Esophagus muscularis mucosa (tissue), 4 donors: ENCODE data around the gene AGBL1. TPM values are rescaled to one million over a fixed set of nuclear protein-coding genes. Genes with fewer than 3 reads are reported as not detected.

ENCODE experiments used
- DNase-seq: peaks from one replicate; pipeline ENCODE4 v3.0.0-alpha.2; 2017; ENCODE audit errors: extremely low spot score
- H3K27ac ChIP-seq, 4 donors: fragments of 200-600 bp; sonication (generic); replicated peaks in 1 of 4; 1 replicate in 3 of 4; 2 replicates in 1 of 4; pipeline ENCODE4 v1.5.1; 2016 to 2019; ENCODE audit warnings: mild to moderate bottlenecking in 1 of 4
- H3K27me3 ChIP-seq, 4 donors: fragments of 200-600 bp; sonication (generic); one replicate each; pipeline versions ENCODE4 v1.5.1 to v1.6.0; 2016 to 2019
- H3K36me3 ChIP-seq, 4 donors: fragments of 200-600 bp; sonication (generic); one replicate each; pipeline ENCODE4 v1.5.1; 2016 to 2019
- H3K4me1 ChIP-seq, 4 donors: fragments of 200-600 bp; sonication (generic); one replicate each; pipeline ENCODE4 v1.5.1; 2016 to 2019
- H3K4me3 ChIP-seq, 4 donors: fragments of 200-600 bp; sonication (generic); 1 replicate in 2 of 4; 2 replicates in 2 of 4; pipeline ENCODE4 v1.5.1; 2016 to 2019; ENCODE audit warnings: mild to moderate bottlenecking in 4 of 4, moderate library complexity in 1 of 4
- H3K9me3 ChIP-seq, 4 donors: fragments of 200-600 bp; sonication (generic); 1 replicate in 3 of 4; 2 replicates in 1 of 4; pipeline ENCODE4 v1.5.1; 2016 to 2019
- EP300 ChIP-seq: sonication (generic); formaldehyde crosslinking; IDR thresholded peaks from one replicate; pipeline ENCODE4 v1.6.1; 2017; ENCODE audit warnings: antibody characterized with exemption
- POLR2A ChIP-seq: fragments of 450-650 bp; IDR thresholded peaks from one replicate; pipeline ENCODE4 v1.6.1; 2017; ENCODE audit warnings: antibody characterized with exemption, moderate library complexity, mild to moderate bottlenecking, low read depth
- POLR2AphosphoS5 ChIP-seq, 2 donors: sonication (generic); formaldehyde crosslinking; IDR thresholded peaks; one replicate each; pipeline ENCODE4 v1.6.1; 2017; ENCODE audit warnings: antibody characterized with exemption in 2 of 2
- WGBS: methylation state at CpG from one replicate; pipeline ENCODE4 v1.1.5; 2018; 5-methylcytosine and 5-hydroxymethylcytosine counted together
- intact Hi-C: fragments of 100-400 bp; cut with DNase I; formaldehyde crosslinking; loops from one replicate; pipeline ENCODE4 v1.15.1; 2023
- total RNA-seq, 4 donors: library from RNA; depleted of rRNA; stranded (reverse); fragments of >200 nt; gene quantifications; one replicate each; pipeline versions ENCODE4 v1.1.0 to v1.2.1, GENCODE V29; 2016
- TF ChIP-seq, protein P1 (sequence below), 3 experiments: fragments of 200-600 bp in 2 of 3; fragments of 450-650 bp in 1 of 3; sonication (generic) in 2 of 3; IDR thresholded peaks; one replicate each; pipeline ENCODE4 v1.5.1; 2017 to 2019; ENCODE audit warnings: antibody characterized with exemption in 3 of 3, mild to moderate bottlenecking in 2 of 3, moderate library complexity in 1 of 3

Gene AGBL1
- total RNA-seq, 4 donors from 2014 or later: 0.06 TPM; not detected in 3

- WGBS: 56% methylated on average over 4 of the region's 4 CpGs
- H3K4me3 ChIP-seq: no peak overlapping the region
- intact Hi-C loops: loop anchor here (5.0 kb wide), 1 partner anchor 1328 kb away; no protein-coding TSS in a partner anchor
- H3K27me3 ChIP-seq: no peaks in the 10 kb centered on the region
- H3K4me1 ChIP-seq: peaks cover 3 to 22% (median 15%) of the 10 kb centered on the region in 4 donors
- peak; percentile 45 for DNase-seq
- H3K9me3 ChIP-seq: no peaks in the 10 kb centered on the region
- TF ChIP-seq, protein P1, sequence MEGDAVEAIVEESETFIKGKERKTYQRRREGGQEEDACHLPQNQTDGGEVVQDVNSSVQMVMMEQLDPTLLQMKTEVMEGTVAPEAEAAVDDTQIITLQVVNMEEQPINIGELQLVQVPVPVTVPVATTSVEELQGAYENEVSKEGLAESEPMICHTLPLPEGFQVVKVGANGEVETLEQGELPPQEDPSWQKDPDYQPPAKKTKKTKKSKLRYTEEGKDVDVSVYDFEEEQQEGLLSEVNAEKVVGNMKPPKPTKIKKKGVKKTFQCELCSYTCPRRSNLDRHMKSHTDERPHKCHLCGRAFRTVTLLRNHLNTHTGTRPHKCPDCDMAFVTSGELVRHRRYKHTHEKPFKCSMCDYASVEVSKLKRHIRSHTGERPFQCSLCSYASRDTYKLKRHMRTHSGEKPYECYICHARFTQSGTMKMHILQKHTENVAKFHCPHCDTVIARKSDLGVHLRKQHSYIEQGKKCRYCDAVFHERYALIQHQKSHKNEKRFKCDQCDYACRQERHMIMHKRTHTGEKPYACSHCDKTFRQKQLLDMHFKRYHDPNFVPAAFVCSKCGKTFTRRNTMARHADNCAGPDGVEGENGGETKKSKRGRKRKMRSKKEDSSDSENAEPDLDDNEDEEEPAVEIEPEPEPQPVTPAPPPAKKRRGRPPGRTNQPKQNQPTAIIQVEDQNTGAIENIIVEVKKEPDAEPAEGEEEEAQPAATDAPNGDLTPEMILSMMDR (IDR thresholded peaks at IDR 0.05): no peak
- TF ChIP-seq EP300: no peak
- no peak for TF ChIP-seq POLR2AphosphoS5 (IDR thresholded peaks at IDR 0.05)
- no peak for TF ChIP-seq POLR2A
- no peak overlapping the region for H3K27ac ChIP-seq
- H3K36me3 ChIP-seq: no peaks in the 10 kb centered on the region
These were observed 839.9 kb downstream of the AGBL1 start for GRCh38 chr15:86919581-86919980.

- no peak overlapping the region for H3K4me3 ChIP-seq
- H3K9me3 ChIP-seq: no peaks in the 10 kb centered on the region
- WGBS: 77% methylated on average over 2 of the region's 2 CpGs
- no peak overlapping the region for H3K27ac ChIP-seq
- H3K27me3 ChIP-seq: no peaks in the 10 kb centered on the region
- H3K36me3 ChIP-seq: no peaks in the 10 kb centered on the region
- intact Hi-C loops: no loop called here
- H3K4me1 ChIP-seq: no peaks in the 10 kb centered on the region
- peak; percentile 34 for DNase-seq
- TF ChIP-seq EP300 (no peak), POLR2AphosphoS5 (IDR thresholded peaks at IDR 0.05) (no peak), POLR2A (no peak)
- TF ChIP-seq, protein P1 (IDR thresholded peaks at IDR 0.05): no peak
These were observed 849.8 kb downstream of the AGBL1 start for GRCh38 chr15:86929461-86929860.

DNA sequence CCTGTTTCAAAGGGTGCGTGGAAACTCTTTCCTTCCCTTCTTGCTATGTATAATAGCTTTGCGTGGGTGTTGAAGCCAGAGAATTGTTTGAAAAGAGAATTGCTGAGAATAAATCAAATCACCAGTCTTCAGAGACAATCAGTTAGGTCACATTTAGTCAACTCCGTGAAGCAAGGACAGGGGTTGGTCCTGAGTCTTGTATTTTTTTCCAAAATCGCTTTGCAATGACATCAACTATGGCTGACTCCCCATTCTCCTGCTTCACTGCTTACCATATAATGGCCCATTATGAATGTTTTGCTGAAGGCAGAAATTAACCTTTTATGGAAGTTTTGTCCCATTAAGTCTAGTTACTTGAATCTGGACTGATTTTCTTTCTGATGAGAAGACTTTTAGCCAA lies 852.8 kb downstream of the AGBL1 start:
- H3K4me1 ChIP-seq: no peaks in the 10 kb centered on the region
- DNase-seq: peak; percentile 31
- TF ChIP-seq POLR2AphosphoS5 (IDR thresholded peaks at IDR 0.05): no peak
- TF ChIP-seq EP300: no peak
- TF ChIP-seq, protein P1 (IDR thresholded peaks at IDR 0.05): no peak
- no peak for TF ChIP-seq POLR2A
- no peaks in the 10 kb centered on the region for H3K9me3 ChIP-seq
- intact Hi-C loops: no loop called here
- WGBS: 77% methylated on average over 4 of the region's 4 CpGs
- no peaks in the 10 kb centered on the region for H3K36me3 ChIP-seq
- no peak overlapping the region for H3K4me3 ChIP-seq
- no peak overlapping the region for H3K27ac ChIP-seq
- no peaks in the 10 kb centered on the region for H3K27me3 ChIP-seq

- Histone ChIP-seq H3K36me3 (no peaks in the 10 kb centered on the region), H3K9me3 (no peaks in the 10 kb centered on the region), H3K27ac (no peak overlapping the region), H3K4me1 (no peaks in the 10 kb centered on the region), H3K27me3 (no peaks in the 10 kb centered on the region), H3K4me3 (no peak overlapping the region)
- DNase-seq: no peak
- WGBS: 87% methylated on average over 8 of the region's 8 CpGs
- TF ChIP-seq EP300: no peak
- TF ChIP-seq POLR2A: no peak
- TF ChIP-seq, protein P1 (IDR thresholded peaks at IDR 0.05): no peak
- intact Hi-C loops: no loop called here
These were observed 856.2 kb downstream of the AGBL1 start for GRCh38 chr15:86935841-86936240.

GRCh38 chr15:86942285-86942684 lies 862.6 kb downstream of the AGBL1 start:
- WGBS: 91% methylated on average over 3 of the region's 3 CpGs
- TF ChIP-seq POLR2A (no peak), POLR2AphosphoS5 (IDR thresholded peaks at IDR 0.05) (no peak), EP300 (no peak)
- TF ChIP-seq, protein P1 (IDR thresholded peaks at IDR 0.05): no peak
- H3K9me3 ChIP-seq: peaks cover 0 to 6% (median 0%) of the 10 kb centered on the region in 4 donors
- DNase-seq: no peak
- no peaks in the 10 kb centered on the region for H3K4me1 ChIP-seq
- no peaks in the 10 kb centered on the region for H3K27me3 ChIP-seq
- no peaks in the 10 kb centered on the region for H3K36me3 ChIP-seq
- no peak overlapping the region for H3K27ac ChIP-seq
- intact Hi-C loops: no loop called here
- H3K4me3 ChIP-seq: no peak overlapping the region
